ENCODE measurements around the gene SUGP1.

Gene SUGP1

DNA sequence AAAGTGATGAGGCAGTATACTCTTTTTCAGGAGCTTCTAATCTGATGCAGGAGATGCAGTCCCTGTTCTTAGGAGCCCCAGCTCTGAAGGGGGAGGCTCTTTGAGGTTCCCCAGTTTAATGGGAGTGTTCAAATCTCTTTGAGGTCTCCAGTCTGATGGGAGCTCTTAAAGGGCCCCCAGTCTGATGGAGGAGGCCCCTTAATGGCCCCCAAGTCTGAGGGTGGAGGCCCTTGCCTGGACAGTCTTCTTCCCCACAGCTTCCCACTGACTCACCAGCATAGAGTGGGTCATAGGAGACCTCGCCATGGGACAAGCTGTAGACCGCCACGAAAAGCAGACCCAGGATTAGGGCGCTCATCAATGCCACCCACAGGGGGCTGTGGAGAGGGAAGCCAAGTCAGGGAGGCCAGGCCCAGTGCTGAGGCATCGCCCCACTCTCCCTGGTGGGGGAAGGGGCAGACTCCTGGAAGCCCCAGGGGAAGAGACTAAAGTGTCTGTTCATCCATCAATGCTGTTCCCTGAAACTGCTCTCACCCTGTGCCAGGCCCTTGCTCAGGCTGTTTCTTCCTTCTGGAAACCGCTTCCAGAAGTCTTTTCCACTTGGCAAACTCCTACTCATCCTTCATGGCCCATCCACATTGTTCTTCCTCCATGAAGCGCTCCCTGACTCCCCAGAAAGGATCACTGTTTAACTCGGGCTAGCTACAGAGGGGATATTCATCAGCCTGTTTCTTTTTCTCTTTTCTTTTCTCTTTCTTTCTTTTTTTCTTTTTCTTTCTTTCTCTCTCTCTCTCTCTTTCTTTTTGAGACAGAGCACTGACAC, 49.3 kb downstream of the SUGP1 start:
- H3K27ac ChIP-seq: no peak overlapping the region
- TF ChIP-seq, protein P1, sequence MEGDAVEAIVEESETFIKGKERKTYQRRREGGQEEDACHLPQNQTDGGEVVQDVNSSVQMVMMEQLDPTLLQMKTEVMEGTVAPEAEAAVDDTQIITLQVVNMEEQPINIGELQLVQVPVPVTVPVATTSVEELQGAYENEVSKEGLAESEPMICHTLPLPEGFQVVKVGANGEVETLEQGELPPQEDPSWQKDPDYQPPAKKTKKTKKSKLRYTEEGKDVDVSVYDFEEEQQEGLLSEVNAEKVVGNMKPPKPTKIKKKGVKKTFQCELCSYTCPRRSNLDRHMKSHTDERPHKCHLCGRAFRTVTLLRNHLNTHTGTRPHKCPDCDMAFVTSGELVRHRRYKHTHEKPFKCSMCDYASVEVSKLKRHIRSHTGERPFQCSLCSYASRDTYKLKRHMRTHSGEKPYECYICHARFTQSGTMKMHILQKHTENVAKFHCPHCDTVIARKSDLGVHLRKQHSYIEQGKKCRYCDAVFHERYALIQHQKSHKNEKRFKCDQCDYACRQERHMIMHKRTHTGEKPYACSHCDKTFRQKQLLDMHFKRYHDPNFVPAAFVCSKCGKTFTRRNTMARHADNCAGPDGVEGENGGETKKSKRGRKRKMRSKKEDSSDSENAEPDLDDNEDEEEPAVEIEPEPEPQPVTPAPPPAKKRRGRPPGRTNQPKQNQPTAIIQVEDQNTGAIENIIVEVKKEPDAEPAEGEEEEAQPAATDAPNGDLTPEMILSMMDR (conservative IDR thresholded peaks at IDR 0.05): no peak

DNA sequence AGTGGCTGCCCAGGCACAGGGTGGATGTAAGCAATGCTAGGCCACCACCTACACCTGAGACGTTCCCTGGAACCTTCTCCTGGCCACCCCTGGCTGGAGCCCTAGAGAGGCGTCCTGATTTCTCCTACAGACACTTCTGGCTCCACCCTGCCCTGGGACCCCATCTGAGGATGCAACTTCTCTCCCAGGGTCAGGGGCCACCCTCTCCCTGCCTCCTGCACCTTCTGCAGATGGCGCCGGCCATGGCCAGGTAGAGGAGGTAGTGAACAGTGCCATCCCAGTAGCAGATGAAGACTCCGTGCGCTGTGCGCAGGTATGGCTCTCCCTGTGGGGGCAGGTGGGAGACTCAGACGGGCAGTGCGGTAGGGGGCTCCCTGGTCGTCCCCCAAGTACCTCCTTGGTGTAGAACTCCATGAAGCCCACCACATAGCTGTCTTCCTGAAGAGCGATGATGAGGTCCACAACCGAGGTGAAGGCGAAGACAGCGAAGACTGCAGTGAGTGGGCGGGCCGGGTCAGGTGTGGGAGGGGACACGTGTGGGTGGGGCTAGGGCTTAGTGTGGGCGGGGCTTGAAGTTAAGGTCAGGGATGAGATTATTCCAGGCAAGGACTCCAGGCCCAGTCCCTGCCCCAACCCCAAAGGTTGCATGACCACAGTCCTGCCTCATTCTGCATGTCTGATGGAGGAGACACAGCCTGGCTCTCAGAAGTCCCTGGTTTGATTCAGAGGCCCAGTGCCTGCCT, 50.2 kb downstream of the SUGP1 start:
- TF ChIP-seq, protein P1 (conservative IDR thresholded peaks at IDR 0.05): no peak
- H3K27ac ChIP-seq: no peak overlapping the region

DNA sequence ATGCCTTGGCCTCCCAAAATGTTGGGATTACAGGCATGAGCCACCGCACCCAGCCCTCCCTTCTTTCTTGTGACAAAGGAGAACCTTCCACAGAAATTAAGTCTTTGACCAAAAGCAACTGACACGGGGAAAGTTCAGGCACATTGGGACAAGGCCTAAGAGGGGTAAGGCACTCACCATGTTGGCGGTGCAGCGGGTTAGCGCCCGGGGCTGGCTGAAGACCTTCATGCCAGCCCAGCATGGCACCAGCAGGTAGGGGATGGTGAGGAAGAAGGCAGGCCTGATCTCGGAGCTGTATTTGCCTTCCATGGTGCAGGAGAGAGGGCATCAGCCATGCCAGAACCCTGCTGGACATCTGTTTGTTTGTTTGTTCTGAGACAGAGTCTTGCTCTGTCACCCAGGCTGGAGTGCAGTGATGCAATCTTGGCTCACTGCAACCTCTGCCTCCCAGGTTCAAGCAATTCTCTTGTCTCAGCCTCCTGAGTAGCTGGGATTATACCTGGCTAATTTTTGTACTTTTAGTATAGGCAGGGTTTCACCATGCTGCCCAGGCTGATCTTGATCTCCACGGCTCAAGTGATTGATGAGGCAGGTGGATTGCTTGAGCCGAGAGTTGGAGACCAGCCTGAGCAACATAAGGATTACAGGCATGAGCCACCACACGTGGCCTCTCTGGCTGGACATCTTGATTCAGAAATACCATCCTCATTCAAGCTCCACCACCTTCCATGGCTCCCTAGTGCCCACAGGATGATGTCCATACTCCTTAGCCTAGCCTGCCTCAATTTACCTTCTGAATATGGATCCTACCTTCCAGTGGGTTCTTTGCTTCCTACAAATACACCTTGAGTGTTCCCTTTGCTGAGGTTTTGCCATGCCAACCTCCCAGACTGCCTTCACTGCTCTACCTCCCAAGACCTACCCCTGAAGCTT, 51.6 kb downstream of the SUGP1 start:
- no peak overlapping the region for H3K27ac ChIP-seq
- TF ChIP-seq, protein P1 (conservative IDR thresholded peaks at IDR 0.05): no peak

DNA sequence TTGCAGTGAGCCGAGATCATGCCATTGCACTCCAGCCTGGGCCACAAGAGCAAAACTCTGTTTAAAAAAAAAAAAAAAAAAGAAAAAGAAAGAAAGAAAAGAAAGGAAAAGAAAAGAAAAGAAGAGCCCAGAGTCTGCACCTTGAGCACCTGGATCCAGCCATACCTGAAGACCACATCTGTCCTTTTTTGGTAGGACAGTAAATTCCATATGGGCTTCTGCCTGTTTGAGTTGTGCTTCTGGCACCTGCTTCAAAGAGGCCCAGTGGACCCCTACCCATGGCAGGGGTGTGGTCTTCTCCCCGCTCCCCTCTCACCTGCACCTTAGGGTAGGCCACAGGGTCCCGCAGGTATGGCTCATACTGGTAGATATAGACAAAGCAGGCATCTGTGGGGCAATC, 53.0 kb downstream of the SUGP1 start:
- TF ChIP-seq, protein P1 (conservative IDR thresholded peaks at IDR 0.05): no peak
- no peak overlapping the region for H3K27ac ChIP-seq

DNA sequence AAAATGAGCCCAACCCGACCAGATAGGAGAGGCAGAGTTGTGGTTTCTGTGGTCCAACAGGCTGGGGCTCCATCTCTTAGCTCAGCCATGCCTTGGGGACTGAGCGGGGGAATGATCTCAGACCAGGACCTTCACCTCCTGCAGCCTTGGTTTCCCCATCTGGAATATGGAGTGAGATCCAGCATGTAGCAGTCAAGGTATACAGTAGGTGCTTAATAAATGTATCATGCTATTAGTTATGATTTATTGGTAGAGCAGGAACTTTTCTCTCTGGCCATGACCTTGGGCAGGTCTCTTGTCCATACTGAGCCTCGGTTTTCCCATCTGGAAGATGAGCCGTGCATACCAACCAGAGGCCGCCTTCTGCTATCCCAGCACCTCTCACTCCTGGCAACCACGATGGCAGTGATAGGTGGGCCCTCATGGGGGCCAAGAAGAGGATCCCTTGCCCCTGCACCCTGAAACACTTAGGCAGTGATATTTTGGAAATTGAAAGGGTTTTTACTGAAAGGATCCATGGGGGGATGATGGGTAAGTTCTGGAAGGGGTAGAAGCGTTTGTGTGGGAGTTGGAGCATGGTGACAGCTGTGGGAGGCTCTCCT, 56.3 kb downstream of the SUGP1 start:
- TF ChIP-seq, protein P1 (conservative IDR thresholded peaks at IDR 0.05): no peak

DNA sequence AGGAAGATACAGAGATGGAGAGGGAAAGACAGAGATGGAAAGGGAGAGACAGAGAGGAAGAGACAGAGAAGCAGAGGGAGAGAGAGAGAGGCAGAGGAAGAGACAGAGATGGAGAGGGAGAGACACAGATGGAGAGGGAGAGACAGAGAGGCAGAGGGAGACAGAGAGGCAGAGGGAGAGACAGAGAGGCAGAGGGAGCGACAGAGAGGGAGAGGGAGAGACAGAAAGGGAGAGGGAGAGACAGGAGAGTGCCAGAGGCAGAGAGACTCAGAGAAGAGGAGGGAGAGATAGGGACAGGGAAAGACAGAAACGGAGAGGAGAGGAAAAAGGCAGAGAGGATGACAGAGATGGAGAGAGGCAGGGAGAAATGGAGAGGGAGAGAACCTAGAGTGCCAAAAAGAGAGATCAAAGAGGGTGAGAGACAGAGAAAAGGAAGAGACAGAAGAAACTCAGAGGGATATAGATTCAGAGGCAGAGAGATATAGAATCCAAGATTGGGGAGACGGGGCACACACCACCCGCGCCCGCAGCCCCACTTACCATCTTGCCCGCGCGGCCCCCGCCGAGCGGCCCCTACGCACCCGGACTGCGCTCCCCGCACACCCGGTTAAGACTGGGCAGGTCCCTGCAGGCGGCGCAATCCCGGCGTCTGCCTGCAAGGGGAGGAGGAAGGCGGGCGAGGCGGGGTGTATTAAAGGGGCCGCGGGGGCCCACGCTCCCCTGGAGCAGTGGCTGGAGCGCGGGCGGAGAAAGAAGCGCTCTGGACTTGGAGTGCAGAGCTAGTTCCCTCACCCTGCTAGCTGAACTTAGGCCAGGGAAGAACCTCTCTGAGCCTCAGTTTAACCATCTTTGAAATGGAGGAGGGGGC, 57.9 kb downstream of the SUGP1 start:
- no peak overlapping the region for H3K27ac ChIP-seq
- TF ChIP-seq, protein P1 (conservative IDR thresholded peaks at IDR 0.05): no peak

More for the DNA sequence above, 56.3 kb downstream of the SUGP1 start:
- H3K27ac ChIP-seq: no peak overlapping the region
